PC-9 (cell line): Measurements from ENCODE around the gene SAMD1.

ENCODE experiments used
- CTCF ChIP-seq: fragments of 200-600 bp; sonication (generic); conservative IDR thresholded peaks from 2 replicates; pipeline ENCODE4 v1.6.1; 2017; ENCODE audit warnings: mixed run types, antibody characterized with exemption, mild to moderate bottlenecking, moderate library complexity
- EZH2 ChIP-seq: fragments of 200-600 bp; sonication (generic); IDR thresholded peaks from 2 replicates; pipeline ENCODE4 v1.8.0; 2017; ENCODE audit warnings: antibody characterized with exemption, low read depth

- no peak for TF ChIP-seq CTCF
- TF ChIP-seq EZH2 = no peak
Measured at GRCh38 chr19:14115756-14116155, 25.2 kb upstream of the SAMD1 start.
